HCT116 (cell line): Measurements from ENCODE around the gene NABP2. TPM values are rescaled to one million over a fixed set of nuclear protein-coding genes. Genes with fewer than 3 reads are reported as not detected.

Experiments used
- ATAC-seq: fragments of 200-7000 bp; cut with Tn5 transposase; 2 replicates; pipeline ENCODE4 v1.9.1; 2020; ENCODE audit warnings: mild to moderate bottlenecking, moderate library complexity
- BruUV-seq: library from RNA; stranded (reverse); fragments of 400-500 nt; replicated peaks from 2 replicates; lab custom pipeline; 2021; lab: Mats Ljungman, UMichigan
- CTCF ChIA-PET: fragments of 300-600 bp; sonication (Branson Sonifier 250); formaldehyde crosslinking; loops from one replicate; lab custom pipeline; 2021; ENCODE audit warnings: antibody characterized with exemption; lab: Charles Lee
- POLR2A ChIA-PET: fragments of 300-600, 350-600 bp; sonication (Branson Sonifier 250); formaldehyde crosslinking; loops from one replicate; lab custom pipeline; 2021; ENCODE audit warnings: antibody characterized with exemption; lab: Charles Lee
- RAD21 ChIA-PET, 2 experiments: fragments of 300-600 bp; sonication (Branson Sonifier 250); formaldehyde crosslinking; loops; one replicate each; lab custom pipeline; 2023; ENCODE audit warnings: low total read pairs in 2 of 2; ENCODE audit not compliant: uncharacterized antibody in 2 of 2, unreplicated experiment in 2 of 2, low non-redundant PET in 1 of 2; lab: Charles Lee
- DNase-seq: peaks from one replicate; pipeline ENCODE4 v3.0.0-alpha.2; 2010; ENCODE audit warnings: low read depth, low spot score
- H2AFZ ChIP-seq: fragments of 200-600 bp; shearing (Covaris generic), sonication (generic); 2 replicates; pipeline ENCODE4 v1.6.1; 2017; ENCODE audit warnings: low read depth, mixed run types, mixed read lengths, antibody characterized with exemption, low read length; ENCODE audit not compliant: poor library complexity, severe bottlenecking
- H3K27ac ChIP-seq: 2 replicates; pipeline ENCODE4 v1.5.1; 2012; ENCODE audit warnings: low read depth, low read length
- H3K27me3 ChIP-seq: fragments of 200-600 bp; sonication (generic); 2 replicates; pipeline ENCODE4 v1.6.1; 2016; ENCODE audit warnings: mixed run types, low read length, mixed read lengths; ENCODE audit not compliant: insufficient read depth
- H3K36me3 ChIP-seq, 2 experiments: fragments of 200-500 bp in 1 of 2; fragments of 200-600 bp in 1 of 2; sonication (Bioruptor generic) in 1 of 2; sonication (generic) in 1 of 2; 2 replicates each; pipeline versions ENCODE4 v1.5.1 to v1.6.1; 2014 to 2016; ENCODE audit warnings: low read length in 2 of 2, inconsistent platforms in 1 of 2, mixed read lengths in 1 of 2, mixed run types in 1 of 2; ENCODE audit not compliant: insufficient read depth in 2 of 2, control insufficient read depth in 1 of 2
- H3K4me1 ChIP-seq, 2 experiments: fragments of 200-600 bp in 1 of 2; sonication (generic) in 1 of 2; 2 replicates each; pipeline versions ENCODE4 v1.5.1 to v1.6.1; 2012 to 2017; ENCODE audit warnings: low read length in 2 of 2, inconsistent platforms in 1 of 2, mild to moderate bottlenecking in 1 of 2, mixed read lengths in 1 of 2, mixed run types in 1 of 2, moderate library complexity in 1 of 2; ENCODE audit not compliant: insufficient read depth in 2 of 2, control insufficient read depth in 1 of 2
- H3K4me2 ChIP-seq: fragments of 200-600 bp; sonication (generic); 2 replicates; pipeline ENCODE4 v1.6.1; 2017; ENCODE audit warnings: mixed run types, low read length, mixed read lengths
- H3K4me3 ChIP-seq, 2 experiments: fragments of 200-600 bp in 1 of 2; sonication (generic) in 1 of 2; replicated peaks in 1 of 2; 2 replicates each; pipeline ENCODE4 v1.5.1; 2011 to 2016; ENCODE audit warnings: low read length in 2 of 2, control low read depth in 1 of 2, low read depth in 1 of 2, mild to moderate bottlenecking in 1 of 2, mixed read lengths in 1 of 2, mixed run types in 1 of 2
- H3K79me2 ChIP-seq: fragments of 200-600 bp; sonication (generic); 2 replicates; pipeline ENCODE4 v1.6.1; 2017; ENCODE audit warnings: mild to moderate bottlenecking, mixed run types, low read length, moderate library complexity, mixed read lengths; ENCODE audit not compliant: insufficient read depth
- H3K9ac ChIP-seq: fragments of 200-600 bp; sonication (generic); 2 replicates; pipeline ENCODE4 v1.6.1; 2016; ENCODE audit warnings: low read length, mixed read lengths
- H3K9me2 ChIP-seq: fragments of 200-600 bp; sonication (generic), shearing (Covaris generic); 2 replicates; pipeline ENCODE4 v1.6.1; 2017; ENCODE audit warnings: mixed run types, mild to moderate bottlenecking, moderate library complexity; ENCODE audit not compliant: insufficient read depth
- H3K9me3 ChIP-seq, 2 experiments: fragments of 200-500 bp in 1 of 2; fragments of 200-600 bp in 1 of 2; sonication (Bioruptor generic) in 1 of 2; sonication (generic) in 1 of 2; 2 replicates each; pipeline ENCODE4 v1.6.1; 2014 to 2017; ENCODE audit warnings: low read length in 2 of 2, mixed read lengths in 2 of 2, inconsistent platforms in 1 of 2, low read depth in 1 of 2, mild to moderate bottlenecking in 1 of 2, mixed run types in 1 of 2, moderate library complexity in 1 of 2; ENCODE audit not compliant: control insufficient read depth in 1 of 2, insufficient read depth in 1 of 2
- H4K20me1 ChIP-seq: fragments of 200-600 bp; sonication (generic), shearing (Covaris generic); 2 replicates; pipeline ENCODE4 v1.6.1; 2017; ENCODE audit warnings: mixed run types, mild to moderate bottlenecking, moderate library complexity; ENCODE audit not compliant: insufficient read depth
- CEBPB ChIP-seq: IDR thresholded peaks from 2 replicates; pipeline ENCODE4 v1.6.1; 2012; ENCODE audit warnings: low read depth
- CTCF ChIP-seq, 3 experiments: fragments of 200-600 bp in 1 of 3; sonication (generic) in 1 of 3; IDR thresholded peaks in 2 of 3; conservative IDR thresholded peaks in 1 of 3; 2 replicates each; pipeline ENCODE4 v1.5.1; 2012 to 2017; ENCODE audit warnings: low read depth in 2 of 3, low read length in 2 of 3, antibody characterized with exemption in 1 of 3, borderline replicate concordance in 1 of 3, control low read depth in 1 of 3, mild to moderate bottlenecking in 1 of 3, mixed read lengths in 1 of 3, mixed run types in 1 of 3, moderate library complexity in 1 of 3; ENCODE audit not compliant: insufficient read depth in 1 of 3
- EZH2 ChIP-seq: fragments of 200-600 bp; sonication (generic); IDR thresholded peaks from 2 replicates; pipeline ENCODE4 v1.6.1; 2017; ENCODE audit warnings: antibody characterized with exemption, mixed run types
- EZH2phosphoT487 ChIP-seq: fragments of 200-600 bp; IDR thresholded peaks from 2 replicates; pipeline ENCODE4 v1.6.1; 2018; ENCODE audit warnings: antibody characterized with exemption, borderline replicate concordance
- POLR2A ChIP-seq: IDR thresholded peaks from 2 replicates; pipeline ENCODE4 v1.7.0; 2011; ENCODE audit warnings: borderline replicate concordance; ENCODE audit not compliant: insufficient read depth, insufficient read length; ENCODE audit errors: extremely low read depth
- TCF7L2 ChIP-seq: IDR thresholded peaks from 2 replicates; pipeline ENCODE4 v1.7.0; 2011; ENCODE audit warnings: borderline replicate concordance, inconsistent platforms; ENCODE audit not compliant: insufficient read depth, insufficient read length; ENCODE audit errors: extremely low read depth
- intact Hi-C: fragments of 100-400 bp; cut with micrococcal nuclease; formaldehyde crosslinking; loops from 2 replicates; pipeline ENCODE4 v1.10.0; 2022
- total RNA-seq: library from RNA; stranded (reverse); gene quantifications from one replicate; pipeline ENCODE4 v1.2.1, GENCODE V29; 2021; ENCODE audit not compliant: unreplicated experiment
- TF ChIP-seq, protein P1 (sequence below): IDR thresholded peaks from 2 replicates; pipeline ENCODE4 v1.6.1; 2012; ENCODE audit warnings: low read depth

NABP2 gene
- total RNA-seq, 1 experiment from 2014 or later: 52.9 TPM

DNA sequence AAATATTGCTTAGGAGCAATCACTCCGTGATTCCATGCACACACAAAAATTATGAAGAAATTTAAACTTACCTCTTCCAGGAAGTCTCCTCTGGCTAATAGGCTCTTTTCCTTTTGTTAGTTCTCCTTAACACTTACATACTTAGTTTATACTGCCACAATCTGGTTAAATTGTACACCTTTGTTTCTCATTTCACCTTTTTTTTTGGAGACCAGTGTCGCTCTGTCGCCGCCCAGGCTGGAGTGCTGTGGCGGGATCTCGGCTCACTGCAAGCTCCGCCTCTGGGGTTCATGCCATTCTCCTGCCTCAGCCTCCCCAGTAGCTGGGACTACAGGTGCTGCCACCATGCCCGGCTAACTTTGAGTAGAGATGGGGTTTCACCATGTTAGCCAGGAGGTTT, 36.2 kb downstream of the NABP2 start:
- Histone ChIP-seq H4K20me1 (no peaks in the 10 kb centered on the region), H3K9me3 (no peaks in the 10 kb centered on the region), H2AFZ (no peak overlapping the region), H3K27me3 (no peaks in the 10 kb centered on the region), H3K4me1 (peaks cover 26 to 52% of the 10 kb centered on the region in 2 experiments), H3K9ac (no peak overlapping the region), H3K36me3 (peaks cover 2 to 15% of the 10 kb centered on the region in 2 experiments; a peak in 1 of 4 replicates), H3K79me2 (peaks cover 25% of the 10 kb centered on the region), H3K4me2 (no peak overlapping the region), H3K4me3 (no peak overlapping the region), H3K27ac (no peak overlapping the region), H3K9me2 (no peaks in the 10 kb centered on the region)
- no peak for DNase-seq
- no peak for TF ChIP-seq CEBPB
- no peak for TF ChIP-seq EZH2
- intact Hi-C loops: no loop called here
- no TSS peak for BruUV-seq
- ChIA-PET CTCF (no interaction called here), RAD21 (no interaction called here), POLR2A (interaction anchor here (0.6 kb wide), 1 partner anchor 517 kb away, joined by 7 read pairs; no protein-coding TSS in a partner anchor)
- ATAC-seq: no peak

- Histone ChIP-seq H3K36me3 (peaks cover 2 to 10% of the 10 kb centered on the region in 2 experiments; a peak in 1 of 4 replicates), H3K4me3 (no peak overlapping the region), H3K9me3 (no peaks in the 10 kb centered on the region), H3K9ac (no peak overlapping the region), H3K27ac (no peak overlapping the region), H3K79me2 (peaks cover 20% of the 10 kb centered on the region), H3K27me3 (no peaks in the 10 kb centered on the region), H3K9me2 (no peaks in the 10 kb centered on the region), H3K4me1 (peaks cover 26 to 56% of the 10 kb centered on the region in 2 experiments), H2AFZ (no peak overlapping the region), H4K20me1 (no peaks in the 10 kb centered on the region), H3K4me2 (0 out of 2 replicates have a peak overlapping the region, but pooled peaks have one; percentile 7)
- DNase-seq (no peak), ATAC-seq (no peak)
- BruUV-seq: no TSS peak
- TF ChIP-seq CTCF (IDR thresholded peaks at IDR 0.05 in 2 of 3, conservative IDR thresholded peaks at IDR 0.05 in 1 of 3; ENCODE audit: borderline replicate concordance in 1 of 3, insufficient read depth in 1 of 3, low read depth in 2 of 3, low read length in 2 of 3) (no peak), POLR2A (no peak), TCF7L2 (no peak), EZH2phosphoT487 (no peak)
- TF ChIP-seq, protein P1, sequence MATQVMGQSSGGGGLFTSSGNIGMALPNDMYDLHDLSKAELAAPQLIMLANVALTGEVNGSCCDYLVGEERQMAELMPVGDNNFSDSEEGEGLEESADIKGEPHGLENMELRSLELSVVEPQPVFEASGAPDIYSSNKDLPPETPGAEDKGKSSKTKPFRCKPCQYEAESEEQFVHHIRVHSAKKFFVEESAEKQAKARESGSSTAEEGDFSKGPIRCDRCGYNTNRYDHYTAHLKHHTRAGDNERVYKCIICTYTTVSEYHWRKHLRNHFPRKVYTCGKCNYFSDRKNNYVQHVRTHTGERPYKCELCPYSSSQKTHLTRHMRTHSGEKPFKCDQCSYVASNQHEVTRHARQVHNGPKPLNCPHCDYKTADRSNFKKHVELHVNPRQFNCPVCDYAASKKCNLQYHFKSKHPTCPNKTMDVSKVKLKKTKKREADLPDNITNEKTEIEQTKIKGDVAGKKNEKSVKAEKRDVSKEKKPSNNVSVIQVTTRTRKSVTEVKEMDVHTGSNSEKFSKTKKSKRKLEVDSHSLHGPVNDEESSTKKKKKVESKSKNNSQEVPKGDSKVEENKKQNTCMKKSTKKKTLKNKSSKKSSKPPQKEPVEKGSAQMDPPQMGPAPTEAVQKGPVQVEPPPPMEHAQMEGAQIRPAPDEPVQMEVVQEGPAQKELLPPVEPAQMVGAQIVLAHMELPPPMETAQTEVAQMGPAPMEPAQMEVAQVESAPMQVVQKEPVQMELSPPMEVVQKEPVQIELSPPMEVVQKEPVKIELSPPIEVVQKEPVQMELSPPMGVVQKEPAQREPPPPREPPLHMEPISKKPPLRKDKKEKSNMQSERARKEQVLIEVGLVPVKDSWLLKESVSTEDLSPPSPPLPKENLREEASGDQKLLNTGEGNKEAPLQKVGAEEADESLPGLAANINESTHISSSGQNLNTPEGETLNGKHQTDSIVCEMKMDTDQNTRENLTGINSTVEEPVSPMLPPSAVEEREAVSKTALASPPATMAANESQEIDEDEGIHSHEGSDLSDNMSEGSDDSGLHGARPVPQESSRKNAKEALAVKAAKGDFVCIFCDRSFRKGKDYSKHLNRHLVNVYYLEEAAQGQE: no peak
- intact Hi-C loops: no loop called here
- ChIA-PET CTCF (no interaction called here), POLR2A (interaction anchor here (0.6 kb wide), 1 partner anchor 518 kb away, joined by 7 read pairs; no protein-coding TSS in a partner anchor), RAD21 (no interaction called here)
These were observed 36.8 kb downstream of the NABP2 start for GRCh38 chr12:56260921-56261320.
